ENCODE measurements around the gene RAB11FIP3. TPM values are rescaled to one million over a fixed set of nuclear protein-coding genes. Genes with fewer than 3 reads are reported as not detected.

The RAB11FIP3 gene
- total RNA-seq, 1 donor from 2014 or later, result 81.5 TPM

- Mint-ChIP-seq H3K4me1 (ENCODE audit: unreplicated experiment) (peaks cover 8% of the 10 kb centered on the region), H3K27ac (ENCODE audit: unreplicated experiment) (peak overlapping the region; percentile 30), H3K4me3 (ENCODE audit: unreplicated experiment) (no peak overlapping the region), H3K9me3 (ENCODE audit: unreplicated experiment) (no peaks in the 10 kb centered on the region), H3K27me3 (ENCODE audit: unreplicated experiment) (peaks cover 20% of the 10 kb centered on the region), H3K36me3 (ENCODE audit: low read depth, unreplicated experiment) (peaks cover 7% of the 10 kb centered on the region)
- no peak for DNase-seq (ENCODE audit: low spot score)
- no peak for TF ChIP-seq CTCF (IDR thresholded peaks at IDR 0.05; ENCODE audit: unreplicated experiment)
These were observed 97.1 kb downstream of the RAB11FIP3 start for GRCh38 chr16:522320-523096.

GRCh38 chr16:523097-523741, 97.8 kb downstream of the RAB11FIP3 start:
- peak overlapping the region; percentile 30 for H3K27ac Mint-ChIP-seq (ENCODE audit: unreplicated experiment)
- H3K9me3 Mint-ChIP-seq (ENCODE audit: unreplicated experiment), result no peaks in the 10 kb centered on the region
- TF ChIP-seq CTCF (IDR thresholded peaks at IDR 0.05; ENCODE audit: unreplicated experiment), result no peak

GRCh38 chr16:524274-525040, 99.0 kb downstream of the RAB11FIP3 start:
- no peak overlapping the region for H3K4me3 Mint-ChIP-seq (ENCODE audit: unreplicated experiment)
- TF ChIP-seq CTCF (IDR thresholded peaks at IDR 0.05; ENCODE audit: unreplicated experiment), result no peak
- H3K36me3 Mint-ChIP-seq (ENCODE audit: low read depth, unreplicated experiment), result peaks cover 3% of the 10 kb centered on the region
- no peak overlapping the region for H3K27ac Mint-ChIP-seq (ENCODE audit: unreplicated experiment)
- H3K27me3 Mint-ChIP-seq (ENCODE audit: unreplicated experiment), result peaks cover 22% of the 10 kb centered on the region
- DNase-seq (ENCODE audit: low spot score), result no peak
- H3K9me3 Mint-ChIP-seq (ENCODE audit: unreplicated experiment), result no peaks in the 10 kb centered on the region
- H3K4me1 Mint-ChIP-seq (ENCODE audit: unreplicated experiment), result peaks cover 13% of the 10 kb centered on the region

More at GRCh38 chr16:523097-523741, 97.8 kb downstream of the RAB11FIP3 start:
- Mint-ChIP-seq H3K27me3 (ENCODE audit: unreplicated experiment) (peaks cover 19% of the 10 kb centered on the region), H3K4me1 (ENCODE audit: unreplicated experiment) (peaks cover 8% of the 10 kb centered on the region), H3K4me3 (ENCODE audit: unreplicated experiment) (no peak overlapping the region), H3K36me3 (ENCODE audit: low read depth, unreplicated experiment) (peaks cover 7% of the 10 kb centered on the region)
- DNase-seq (ENCODE audit: low spot score), result no peak

GRCh38 chr16:525123-525519, 99.7 kb downstream of the RAB11FIP3 start:
- H3K4me1 Mint-ChIP-seq (ENCODE audit: unreplicated experiment), result peaks cover 13% of the 10 kb centered on the region
- DNase-seq (ENCODE audit: low spot score), result no peak
- peak overlapping the region; percentile 70 for H3K27ac Mint-ChIP-seq (ENCODE audit: unreplicated experiment)
- no peaks in the 10 kb centered on the region for H3K9me3 Mint-ChIP-seq (ENCODE audit: unreplicated experiment)
- H3K4me3 Mint-ChIP-seq (ENCODE audit: unreplicated experiment), result peak overlapping the region; percentile 15
- H3K36me3 Mint-ChIP-seq (ENCODE audit: low read depth, unreplicated experiment), result no peaks in the 10 kb centered on the region
- peaks cover 23% of the 10 kb centered on the region for H3K27me3 Mint-ChIP-seq (ENCODE audit: unreplicated experiment)
- TF ChIP-seq CTCF (IDR thresholded peaks at IDR 0.05; ENCODE audit: unreplicated experiment), result no peak

Measured in endothelial cell (in vitro differentiated cells).